Measurements from ENCODE around the gene TMEM51.

TMEM51 gene

GRCh38 chr1:15255582-15256149 is 102.1 kb downstream of the TMEM51 start:
- DNase-seq: no peak

- no peak for DNase-seq
Measured at GRCh38 chr1:15256584-15256983, 103.0 kb downstream of the TMEM51 start.

- DNase-seq: no peak
Measured at GRCh38 chr1:15257309-15257708, 103.8 kb downstream of the TMEM51 start.

- no peak for DNase-seq
Measured at GRCh38 chr1:15258833-15259621, 105.5 kb downstream of the TMEM51 start.

- DNase-seq: no peak
Measured at GRCh38 chr1:15259622-15260007, 106.1 kb downstream of the TMEM51 start.

GRCh38 chr1:15260418-15261154 is 107.0 kb downstream of the TMEM51 start:
- no peak for DNase-seq

- peak in 1 of 2 donors; percentile 30 for DNase-seq
Measured at GRCh38 chr1:15261155-15262002, 107.8 kb downstream of the TMEM51 start.

GRCh38 chr1:15262003-15262377 is 108.4 kb downstream of the TMEM51 start:
- DNase-seq: no peak

- DNase-seq: no peak
Measured at GRCh38 chr1:15262706-15263105, 109.2 kb downstream of the TMEM51 start.

- no peak for DNase-seq
Measured at GRCh38 chr1:15264769-15265168, 111.2 kb downstream of the TMEM51 start.

Data from hippocampal formation (tissue), 2 donors.